ENCODE measurements around the gene OR5K1. TPM values are rescaled to one million over a fixed set of nuclear protein-coding genes. Genes with fewer than 3 reads are reported as not detected.

OR5K1 gene
- total RNA-seq, 4 donors from 2014 or later: not detected

GRCh38 chr3:98460220-98460619 is 2.8 kb upstream of the OR5K1 start:
- no peak for DNase-seq (ENCODE audit: low spot score in 2 of 2)
- H3K36me3 ChIP-seq: no peaks in the 10 kb centered on the region
- H3K4me1 ChIP-seq: no peaks in the 10 kb centered on the region
- TF ChIP-seq EP300 (IDR thresholded peaks at IDR 0.05): no peak
- H3K4me3 ChIP-seq: no peak overlapping the region
- no peaks in the 10 kb centered on the region for H3K27me3 ChIP-seq
- H3K9me3 ChIP-seq: peaks cover 0 to 12% (median 1%) of the 10 kb centered on the region in 4 donors
- no peak overlapping the region for H3K27ac ChIP-seq

GRCh38 chr3:98482717-98483482 is 19.9 kb downstream of the OR5K1 start:
- 64 to 72% methylated on average over 3 of the region's 3 CpGs for WGBS, 2 donors

GRCh38 chr3:98483626-98484025 is 20.6 kb downstream of the OR5K1 start:
- DNase-seq (ENCODE audit: low spot score in 2 of 2): no peak
- no peaks in the 10 kb centered on the region for H3K4me1 ChIP-seq
- H3K4me3 ChIP-seq: no peak overlapping the region
- no peak overlapping the region for H3K27ac ChIP-seq
- H3K27me3 ChIP-seq: no peaks in the 10 kb centered on the region
- no peaks in the 10 kb centered on the region for H3K36me3 ChIP-seq
- TF ChIP-seq EP300 (IDR thresholded peaks at IDR 0.05): no peak
- peaks cover 0 to 73% (median 18%) of the 10 kb centered on the region in 4 donors for H3K9me3 ChIP-seq
- 87 to 90% methylated on average over 3 of the region's 3 CpGs for WGBS, 2 donors

More at GRCh38 chr3:98482717-98483482, 19.9 kb downstream of the OR5K1 start:
- no peaks in the 10 kb centered on the region for H3K4me1 ChIP-seq
- TF ChIP-seq POLR2A (IDR thresholded peaks at IDR 0.05) (no peak), CTCF (IDR thresholded peaks at IDR 0.05) (no peak), EP300 (IDR thresholded peaks at IDR 0.05) (no peak)
- no peak overlapping the region for H3K27ac ChIP-seq
- no peak for DNase-seq (ENCODE audit: low spot score in 2 of 2)
- no peaks in the 10 kb centered on the region for H3K36me3 ChIP-seq
- no peaks in the 10 kb centered on the region for H3K27me3 ChIP-seq
- no peak overlapping the region for H3K4me3 ChIP-seq
- H3K9me3 ChIP-seq: peaks cover 0 to 73% (median 14%) of the 10 kb centered on the region in 4 donors

GRCh38 chr3:98497381-98497780 is 34.4 kb downstream of the OR5K1 start, which contains the start of gene OR5K2:
TSS of gene OR5K2 (plus strand) at chr3:98497681. CDS start at chr3:98497681, 0 bp downstream.
- H3K4me3 ChIP-seq: no peak within 1 kb of the TSS
- no peak within 1 kb of the TSS for H3K27ac ChIP-seq
- H3K36me3 ChIP-seq: no peaks in the 10 kb centered on the region
- H3K27me3 ChIP-seq: no peaks in the 10 kb centered on the region
- TF ChIP-seq CTCF (IDR thresholded peaks at IDR 0.05) (no peak), POLR2A (IDR thresholded peaks at IDR 0.05) (no peak), EP300 (IDR thresholded peaks at IDR 0.05) (no peak)
- H3K9me3 ChIP-seq: no peaks in the 10 kb centered on the region
- 84 to 85% methylated on average over 2 of the region's 2 CpGs for WGBS, 2 donors
- no peaks in the 10 kb centered on the region for H3K4me1 ChIP-seq
- no peak for DNase-seq (ENCODE audit: low spot score in 2 of 2)

DNA sequence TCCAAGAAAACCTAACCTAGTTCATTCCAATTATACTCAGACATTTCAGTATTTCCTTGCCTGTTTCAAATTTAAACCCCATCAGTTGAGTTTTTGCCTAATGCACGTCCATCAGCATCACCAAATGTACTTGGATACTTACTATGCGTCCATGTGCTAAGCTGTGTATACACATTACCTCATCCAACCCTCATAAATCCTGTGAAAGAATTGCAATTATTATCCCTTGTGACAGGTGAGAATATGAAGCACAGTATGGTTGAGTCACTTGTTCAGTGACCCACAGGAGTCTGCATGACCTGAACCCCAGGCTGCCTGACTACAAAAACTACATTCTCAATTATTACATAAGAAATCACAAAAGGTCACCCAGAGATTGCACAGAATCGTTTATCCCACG is 37.0 kb downstream of the OR5K1 start:
- Histone ChIP-seq H3K27ac (no peak overlapping the region), H3K36me3 (peaks cover 0 to 9% (median 0%) of the 10 kb centered on the region in 3 donors), H3K4me3 (no peak overlapping the region), H3K4me1 (no peaks in the 10 kb centered on the region), H3K27me3 (no peaks in the 10 kb centered on the region), H3K9me3 (no peaks in the 10 kb centered on the region)
- no peak for DNase-seq (ENCODE audit: low spot score in 2 of 2)
- no peak for TF ChIP-seq EP300 (IDR thresholded peaks at IDR 0.05)
- TF ChIP-seq POLR2A (IDR thresholded peaks at IDR 0.05): no peak
- TF ChIP-seq CTCF (IDR thresholded peaks at IDR 0.05): no peak
- 63 to 77% methylated on average over 4 of the region's 4 CpGs for WGBS, 2 donors

GRCh38 chr3:98501270-98501669 is 38.3 kb downstream of the OR5K1 start:
- no peaks in the 10 kb centered on the region for H3K4me1 ChIP-seq

More at GRCh38 chr3:98501270-98501669, 38.3 kb downstream of the OR5K1 start:
- TF ChIP-seq POLR2A (IDR thresholded peaks at IDR 0.05) (no peak), CTCF (IDR thresholded peaks at IDR 0.05) (no peak), EP300 (IDR thresholded peaks at IDR 0.05) (no peak)
- WGBS, 2 donors: 77 to 80% methylated on average over 4 of the region's 4 CpGs
- H3K27ac ChIP-seq: no peak overlapping the region
- H3K36me3 ChIP-seq: peaks cover 0 to 13% (median 0%) of the 10 kb centered on the region in 3 donors
- H3K27me3 ChIP-seq: no peaks in the 10 kb centered on the region
- H3K4me3 ChIP-seq: no peak overlapping the region
- no peak for DNase-seq (ENCODE audit: low spot score in 2 of 2)
- H3K9me3 ChIP-seq: no peaks in the 10 kb centered on the region
